Endothelial cell of umbilical vein (primary cell): ENCODE results near the gene NLN.
"Not testable (repeated sequence)": the region's sequence is repeated elsewhere in the genome, so short reads cannot be mapped to it uniquely, and the experiment has no call there.

ENCODE experiments used
- EZH2 ChIP-seq: IDR thresholded peaks from 2 replicates; pipeline ENCODE4 v1.6.1; 2012; ENCODE audit warnings: borderline replicate concordance, low read depth, mild to moderate bottlenecking, moderate library complexity, low read length, inconsistent platforms; ENCODE audit not compliant: severe bottlenecking
- MAX ChIP-seq: IDR thresholded peaks from 2 replicates; pipeline ENCODE4 v1.6.1; 2011; ENCODE audit not compliant: insufficient read depth, insufficient read length
- MYC ChIP-seq: IDR thresholded peaks from one replicate; pipeline ENCODE4 v1.6.1; 2011; ENCODE audit warnings: mild to moderate bottlenecking, low read depth, low read length
- POLR2A ChIP-seq: IDR thresholded peaks from 2 replicates; pipeline ENCODE4 v1.6.1; 2012; ENCODE audit warnings: low read depth, mild to moderate bottlenecking, control low read depth, low read length
- POLR2AphosphoS5 ChIP-seq: IDR thresholded peaks from 2 replicates; pipeline ENCODE4 v1.6.1; 2012; ENCODE audit warnings: low read depth, mild to moderate bottlenecking, control low read depth, low read length, moderate library complexity; ENCODE audit not compliant: insufficient read depth
- TF ChIP-seq, protein P1 (sequence below), 2 donors: IDR thresholded peaks; 1 replicate in 1 of 2; 2 replicates in 1 of 2; pipeline ENCODE4 v1.5.1; 2011; ENCODE audit warnings: low read length in 2 of 2, mild to moderate bottlenecking in 2 of 2, moderate library complexity in 2 of 2, control low read depth in 1 of 2, inconsistent platforms in 1 of 2, low read depth in 1 of 2; ENCODE audit not compliant: insufficient read depth in 1 of 2; ENCODE audit errors: extremely low read depth in 1 of 2

DNA sequence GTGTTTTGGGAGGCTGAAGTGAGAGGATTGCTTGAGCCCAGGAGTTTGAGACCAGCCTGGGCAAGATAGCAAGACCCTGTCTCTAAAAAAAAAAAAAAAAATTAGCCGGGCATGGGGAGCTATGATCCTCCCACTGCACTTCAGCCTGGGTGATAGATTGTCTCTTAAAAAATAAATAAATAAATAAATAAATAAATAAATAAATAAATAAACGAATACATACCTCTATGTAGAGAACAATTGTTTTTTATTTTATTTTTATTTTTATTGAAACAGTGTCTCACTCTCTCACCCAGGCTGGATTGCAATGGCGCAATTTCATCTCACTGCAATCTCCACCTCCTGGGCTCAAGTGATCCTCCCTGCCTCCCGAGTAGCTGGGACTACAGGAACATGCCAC lies 122.8 kb downstream of the NLN start:
- not testable (repeated sequence) for TF ChIP-seq MAX, POLR2A, POLR2AphosphoS5, EZH2, MYC
- TF ChIP-seq, protein P1, sequence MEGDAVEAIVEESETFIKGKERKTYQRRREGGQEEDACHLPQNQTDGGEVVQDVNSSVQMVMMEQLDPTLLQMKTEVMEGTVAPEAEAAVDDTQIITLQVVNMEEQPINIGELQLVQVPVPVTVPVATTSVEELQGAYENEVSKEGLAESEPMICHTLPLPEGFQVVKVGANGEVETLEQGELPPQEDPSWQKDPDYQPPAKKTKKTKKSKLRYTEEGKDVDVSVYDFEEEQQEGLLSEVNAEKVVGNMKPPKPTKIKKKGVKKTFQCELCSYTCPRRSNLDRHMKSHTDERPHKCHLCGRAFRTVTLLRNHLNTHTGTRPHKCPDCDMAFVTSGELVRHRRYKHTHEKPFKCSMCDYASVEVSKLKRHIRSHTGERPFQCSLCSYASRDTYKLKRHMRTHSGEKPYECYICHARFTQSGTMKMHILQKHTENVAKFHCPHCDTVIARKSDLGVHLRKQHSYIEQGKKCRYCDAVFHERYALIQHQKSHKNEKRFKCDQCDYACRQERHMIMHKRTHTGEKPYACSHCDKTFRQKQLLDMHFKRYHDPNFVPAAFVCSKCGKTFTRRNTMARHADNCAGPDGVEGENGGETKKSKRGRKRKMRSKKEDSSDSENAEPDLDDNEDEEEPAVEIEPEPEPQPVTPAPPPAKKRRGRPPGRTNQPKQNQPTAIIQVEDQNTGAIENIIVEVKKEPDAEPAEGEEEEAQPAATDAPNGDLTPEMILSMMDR (IDR thresholded peaks at IDR 0.05; ENCODE audit: extremely low read depth in 1 of 2, insufficient read depth in 1 of 2, low read depth in 1 of 2, low read length in 2 of 2): not testable (repeated sequence)
